ENCODE data around the gene ITPR1. TPM values are rescaled to one million over a fixed set of nuclear protein-coding genes. Genes with fewer than 3 reads are reported as not detected.
"Not testable (repeated sequence)": the region's sequence is repeated elsewhere in the genome, so short reads cannot be mapped to it uniquely, and the experiment has no call there.

The ITPR1 gene
- total RNA-seq, 1 experiment from 2014 or later, result 17.1 TPM

DNA sequence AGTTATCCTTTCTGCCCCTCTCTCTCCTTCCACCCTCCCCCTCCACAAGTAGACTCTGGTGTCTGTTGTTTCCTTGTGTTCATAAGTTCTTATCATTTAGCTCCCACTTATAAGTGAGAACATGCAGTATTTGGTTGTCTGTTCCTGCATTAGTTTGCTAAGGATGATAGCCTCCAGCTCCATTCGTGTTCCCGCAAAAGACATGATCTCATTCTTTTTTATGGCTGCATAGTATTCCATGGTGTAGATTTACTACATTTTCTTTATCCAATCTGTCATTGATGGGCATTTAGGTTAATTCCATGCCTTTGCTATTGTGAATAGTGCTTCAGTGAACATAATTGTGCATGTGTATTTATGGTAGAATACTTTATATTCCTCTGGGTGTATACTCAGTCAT, 97.7 kb downstream of the ITPR1 start:
- DNase-seq; H3K4me1 ChIP-seq; H3K36me3 ChIP-seq; H3K27ac ChIP-seq; H3K4me3 ChIP-seq; H3K9me3 ChIP-seq (replicated peaks); H3K27me3 ChIP-seq: not testable (repeated sequence)

DNA sequence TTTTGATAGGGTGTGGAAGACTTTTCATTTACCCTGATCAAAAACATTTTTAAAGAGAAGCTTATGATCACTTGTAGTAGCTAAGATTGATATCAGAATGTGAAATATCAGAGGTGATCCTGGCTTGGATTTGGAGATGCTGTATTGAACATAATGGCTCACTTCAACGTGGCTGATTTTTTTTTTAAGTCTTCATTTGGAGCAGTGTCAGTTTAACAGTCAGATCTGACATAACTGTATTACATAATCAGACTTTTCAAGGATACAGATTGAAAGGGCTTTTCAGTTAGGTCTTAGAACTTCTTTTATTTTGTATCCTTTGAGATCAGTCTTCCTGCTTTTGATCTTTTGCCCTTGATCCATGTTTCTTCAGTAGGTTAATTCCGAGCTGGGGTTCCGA, 98.5 kb downstream of the ITPR1 start:
- peaks cover 9% of the 10 kb centered on the region for H3K4me1 ChIP-seq
- H3K9me3 ChIP-seq (replicated peaks), result no peaks in the 10 kb centered on the region; the same call in 1 of the 2 replicates
- no peaks in the 10 kb centered on the region for H3K36me3 ChIP-seq
- no peak for DNase-seq
- H3K4me3 ChIP-seq, result no peak overlapping the region
- no peak overlapping the region for H3K27ac ChIP-seq
- H3K27me3 ChIP-seq, result no peaks in the 10 kb centered on the region

DNA sequence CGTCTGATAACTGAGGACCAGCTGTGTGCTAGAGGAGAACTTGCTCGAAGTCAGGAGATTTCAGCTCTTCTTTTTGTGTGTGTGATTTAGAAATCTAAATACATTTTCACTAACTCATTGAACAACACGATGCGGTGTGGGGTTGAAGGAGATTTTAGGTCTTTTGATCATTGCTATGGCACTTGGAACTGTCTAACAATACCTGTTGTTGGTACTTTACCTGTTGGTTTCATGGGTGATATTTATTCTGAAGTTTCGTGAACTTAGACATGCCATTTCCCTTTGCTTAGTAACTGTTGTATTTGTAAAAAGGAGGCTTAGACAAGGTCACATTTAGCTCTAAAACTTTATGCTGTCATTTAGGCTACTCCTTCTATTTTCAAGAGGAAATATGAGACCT, 99.9 kb downstream of the ITPR1 start:
- Histone ChIP-seq H3K4me1 (peaks cover 13% of the 10 kb centered on the region), H3K27ac (no peak overlapping the region), H3K27me3 (no peaks in the 10 kb centered on the region), H3K4me3 (no peak overlapping the region), H3K36me3 (no peaks in the 10 kb centered on the region), H3K9me3 (replicated peaks) (no peaks in the 10 kb centered on the region; the same call in 1 of the 2 replicates)
- DNase-seq, result no peak

DNA sequence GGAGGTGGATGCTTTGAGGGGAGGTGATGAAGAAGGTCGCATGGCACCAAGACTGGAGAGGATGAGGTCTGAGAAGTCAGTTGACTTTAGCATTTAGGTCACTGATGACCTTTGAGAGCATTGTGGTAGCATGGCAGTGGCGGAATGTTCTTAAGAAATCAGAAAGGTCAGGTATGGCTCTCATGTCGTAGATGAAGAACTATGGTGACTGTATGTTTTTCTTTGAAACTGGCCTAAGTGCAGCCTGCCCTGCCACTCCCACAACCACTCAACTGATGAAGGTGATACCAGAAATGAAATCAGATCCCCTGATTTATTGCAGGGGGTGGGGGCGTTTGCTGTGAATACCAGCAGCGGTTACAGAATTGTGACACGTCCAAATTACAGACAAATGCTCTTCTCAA, 102.6 kb downstream of the ITPR1 start:
- Histone ChIP-seq H3K9me3 (replicated peaks) (peaks cover 3% of the 10 kb centered on the region; the same call in 1 of the 2 replicates), H3K27me3 (no peaks in the 10 kb centered on the region), H3K36me3 (no peaks in the 10 kb centered on the region), H3K4me1 (peaks cover 15% of the 10 kb centered on the region), H3K27ac (no peak overlapping the region), H3K4me3 (no peak overlapping the region)
- DNase-seq, result peak in 1 of 2 experiments; percentile 6

DNA sequence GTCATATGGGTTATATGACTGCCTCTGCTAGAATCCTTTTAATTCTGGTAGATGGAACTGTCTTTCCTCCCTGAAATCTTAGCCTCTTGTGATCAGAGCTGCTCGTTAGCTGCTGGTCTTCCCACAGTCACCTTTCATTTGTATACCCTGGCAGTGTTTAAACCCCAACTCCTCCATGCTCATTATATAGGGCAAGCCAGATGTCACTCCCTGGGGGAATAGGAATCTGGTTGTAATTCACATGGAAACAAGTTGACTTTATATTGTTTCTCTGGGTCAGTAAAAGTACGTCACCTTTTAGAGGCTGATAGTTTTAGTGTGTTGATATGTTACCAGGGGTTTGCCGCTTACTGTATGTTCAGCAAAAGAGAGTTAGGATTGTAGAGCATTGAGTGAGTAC, 103.5 kb downstream of the ITPR1 start:
- Histone ChIP-seq H3K27me3 (no peaks in the 10 kb centered on the region), H3K36me3 (no peaks in the 10 kb centered on the region), H3K9me3 (replicated peaks) (peaks cover 3% of the 10 kb centered on the region; the same call in 1 of the 2 replicates), H3K4me3 (no peak overlapping the region), H3K4me1 (peaks cover 16% of the 10 kb centered on the region), H3K27ac (no peak overlapping the region; the same call in 1 of the 2 replicates)
- peak; percentile 38 to 69 for DNase-seq

DNA sequence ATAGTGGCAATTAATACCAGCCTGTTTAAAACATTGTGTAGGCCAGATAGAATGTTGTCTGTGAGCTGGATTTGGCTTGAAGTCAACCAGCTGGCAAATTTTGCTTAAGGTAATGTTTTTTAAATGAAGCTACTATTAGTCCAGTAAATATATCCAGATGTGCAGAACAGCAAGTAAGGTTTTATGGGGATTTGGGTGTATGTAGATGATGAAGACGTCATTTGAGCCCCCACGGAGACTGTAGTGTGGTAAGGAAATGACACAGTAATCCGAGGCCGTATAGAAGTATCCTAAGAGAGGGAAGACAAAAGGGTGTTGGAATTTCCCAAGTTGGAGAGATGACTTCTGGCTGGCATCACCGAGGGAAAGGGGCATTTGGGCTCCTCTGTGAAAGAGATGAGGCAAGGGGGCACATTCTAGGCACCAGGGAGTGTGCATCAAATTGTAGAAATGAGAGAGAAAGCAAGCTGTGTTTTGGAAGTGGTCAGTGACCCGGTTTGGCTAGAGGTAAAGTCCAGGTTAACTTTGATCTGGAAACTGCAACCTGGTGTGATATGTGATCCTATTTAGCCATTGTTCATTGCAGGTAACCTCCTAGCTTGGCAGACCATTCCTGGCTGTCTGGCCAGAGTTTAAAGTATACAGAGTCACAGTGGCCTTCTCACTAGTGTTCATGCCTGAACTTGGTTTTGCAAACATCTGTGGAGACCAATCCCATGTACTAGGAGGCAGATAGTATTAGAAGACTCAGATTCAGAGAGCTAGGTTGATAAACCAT, 104.2 kb downstream of the ITPR1 start:
- Histone ChIP-seq H3K4me3 (no peak overlapping the region), H3K36me3 (no peaks in the 10 kb centered on the region), H3K9me3 (replicated peaks) (0 out of 2 replicates have a peak, but pooled peaks cover 3% of the 10 kb centered on the region), H3K27ac (no peak overlapping the region), H3K27me3 (no peaks in the 10 kb centered on the region), H3K4me1 (peaks cover 16% of the 10 kb centered on the region)
- peak in 1 of 2 experiments; percentile 18 for DNase-seq

DNA sequence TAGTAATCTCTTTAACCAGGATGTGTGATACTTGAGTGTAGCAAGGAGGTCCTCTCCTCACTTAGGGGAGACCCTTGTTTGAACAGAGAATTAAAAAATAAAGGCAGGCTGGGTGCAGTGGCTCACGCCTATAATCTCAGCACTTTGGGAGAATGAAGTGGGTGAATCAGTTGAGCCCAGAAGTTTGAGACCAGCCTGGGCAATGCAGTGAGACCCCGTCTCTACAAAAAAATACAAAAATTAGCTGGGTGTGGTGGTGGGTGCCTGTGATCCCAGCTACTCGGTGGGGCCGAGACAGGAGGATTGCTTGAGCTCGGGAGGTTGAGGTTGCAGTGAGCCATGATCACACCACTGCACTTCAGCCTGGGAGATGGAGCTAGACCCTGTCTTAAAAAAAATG, 105.1 kb downstream of the ITPR1 start:
- H3K36me3 ChIP-seq; DNase-seq; H3K9me3 ChIP-seq (replicated peaks); H3K27ac ChIP-seq; H3K4me3 ChIP-seq; H3K27me3 ChIP-seq: not testable (repeated sequence)
- peaks cover 16% of the 10 kb centered on the region for H3K4me1 ChIP-seq

DNA sequence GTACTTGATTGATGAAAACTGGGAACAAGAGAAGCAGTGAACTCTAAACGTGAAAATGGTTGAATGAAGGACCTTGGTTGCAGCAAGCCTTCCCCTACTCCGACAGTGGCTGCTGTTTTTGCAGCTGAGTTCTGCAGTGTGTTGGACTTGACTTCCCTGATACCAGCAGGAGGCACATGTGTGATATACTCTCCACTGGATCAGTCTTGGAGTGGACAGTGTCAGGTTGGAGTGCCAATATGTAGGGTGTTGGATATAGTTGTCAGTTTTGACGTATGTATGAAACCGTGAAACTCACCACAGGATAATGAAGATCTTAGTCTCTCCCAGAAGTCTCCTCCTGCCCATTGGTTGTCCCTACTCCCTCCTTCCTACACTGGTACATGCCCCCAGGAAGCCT, 106.5 kb downstream of the ITPR1 start:
- no peaks in the 10 kb centered on the region for H3K36me3 ChIP-seq
- no peak for DNase-seq
- 0 out of 2 replicates have a peak, but pooled peaks cover 3% of the 10 kb centered on the region for H3K9me3 ChIP-seq (replicated peaks)
- H3K27me3 ChIP-seq, result no peaks in the 10 kb centered on the region
- H3K4me3 ChIP-seq, result no peak overlapping the region
- H3K27ac ChIP-seq, result no peak overlapping the region
- H3K4me1 ChIP-seq, result peaks cover 16% of the 10 kb centered on the region

DNA sequence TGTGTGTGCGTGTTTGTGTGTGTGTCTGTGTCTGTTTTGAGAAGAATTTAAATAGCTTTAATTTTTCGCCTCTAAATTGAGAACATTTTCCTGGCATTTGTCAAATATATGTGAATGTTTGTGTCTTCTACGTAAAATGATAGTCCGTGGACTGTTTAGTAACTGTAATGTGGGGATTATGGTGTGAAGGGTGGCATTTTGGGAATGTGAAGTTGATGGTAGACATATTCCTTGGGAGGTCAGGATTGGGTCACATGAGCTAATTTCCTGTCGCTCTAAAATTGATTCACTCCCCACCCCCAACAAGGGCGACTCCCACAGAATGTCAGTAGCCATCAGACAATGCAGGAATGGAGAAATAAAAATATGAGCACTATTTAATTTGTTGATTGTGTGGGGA, 107.3 kb downstream of the ITPR1 start:
- Histone ChIP-seq H3K36me3 (no peaks in the 10 kb centered on the region), H3K9me3 (replicated peaks) (0 out of 2 replicates have a peak, but pooled peaks cover 3% of the 10 kb centered on the region), H3K27ac (no peak overlapping the region), H3K4me3 (no peak overlapping the region), H3K4me1 (peaks cover 16% of the 10 kb centered on the region), H3K27me3 (no peaks in the 10 kb centered on the region)
- DNase-seq, result peak; percentile 7 to 13

DNA sequence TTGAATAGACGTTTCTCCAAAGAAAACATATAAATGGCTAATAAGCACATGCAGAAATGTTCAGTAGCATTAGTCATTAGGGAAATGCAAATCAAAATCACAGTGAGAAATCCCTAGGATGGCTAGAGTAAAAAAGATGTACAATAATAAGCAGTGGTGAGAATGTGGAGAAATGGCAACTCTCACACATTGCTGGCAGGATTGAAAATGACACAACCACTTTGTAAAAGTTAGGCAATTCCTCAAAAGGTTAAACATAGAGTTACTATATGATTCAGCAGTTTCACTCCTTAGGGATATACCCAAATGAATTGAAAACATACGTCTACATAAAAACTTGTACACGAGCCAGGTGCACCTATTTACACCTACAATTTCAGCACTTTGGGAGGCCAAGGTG, 108.7 kb downstream of the ITPR1 start:
- H3K27me3 ChIP-seq, result no peaks in the 10 kb centered on the region
- peaks cover 5% of the 10 kb centered on the region for H3K4me1 ChIP-seq
- no peaks in the 10 kb centered on the region for H3K36me3 ChIP-seq
- no peak for DNase-seq
- H3K4me3 ChIP-seq, result no peak overlapping the region
- H3K9me3 ChIP-seq (replicated peaks), result 0 out of 2 replicates have a peak, but pooled peaks cover 3% of the 10 kb centered on the region
- H3K27ac ChIP-seq, result no peak overlapping the region

DNA sequence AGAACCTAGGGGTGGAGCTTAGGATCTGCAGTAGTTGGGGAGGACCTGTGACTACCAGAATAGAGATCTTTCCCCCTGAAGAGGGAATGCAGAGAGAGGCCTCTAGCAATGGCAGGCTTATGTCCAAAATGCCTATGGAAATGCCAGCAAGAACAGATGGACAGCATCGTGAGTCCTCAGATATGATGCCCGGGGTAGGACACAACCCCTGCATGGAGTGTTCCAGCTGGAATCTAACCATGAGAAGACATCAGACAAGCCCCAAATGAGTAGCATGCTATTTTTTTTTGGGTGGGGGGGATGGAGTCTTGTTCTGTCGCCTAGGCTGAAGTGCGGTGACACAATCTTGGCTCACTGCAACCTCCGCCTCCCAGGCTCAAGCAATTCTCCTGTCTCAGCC, 111.5 kb downstream of the ITPR1 start:
- Histone ChIP-seq H3K27ac (no peak overlapping the region), H3K9me3 (replicated peaks) (0 out of 2 replicates have a peak, but pooled peaks cover 3% of the 10 kb centered on the region), H3K27me3 (no peaks in the 10 kb centered on the region), H3K4me1 (peaks cover 4% of the 10 kb centered on the region; the same call in 1 of the 2 replicates), H3K36me3 (no peaks in the 10 kb centered on the region), H3K4me3 (no peak overlapping the region)
- DNase-seq, result no peak

DNA sequence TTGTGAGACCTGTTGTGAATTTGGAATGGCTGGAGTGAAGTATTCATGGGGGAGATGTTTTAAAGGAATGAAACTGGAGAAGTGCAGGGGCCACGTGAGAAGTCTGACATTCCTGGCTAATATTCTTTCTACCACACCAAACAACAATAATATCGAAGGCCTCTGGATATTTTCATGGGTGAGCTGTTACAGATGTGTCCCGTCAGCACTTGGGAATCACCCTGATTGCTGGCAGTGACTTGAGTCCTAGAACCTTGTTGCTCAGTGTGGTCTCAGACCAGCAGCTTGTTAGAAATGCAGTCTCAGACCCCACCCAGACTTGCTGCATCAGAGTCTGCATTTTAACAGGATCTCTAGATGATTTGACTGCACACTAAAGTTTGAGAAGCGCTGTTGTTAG, 113.8 kb downstream of the ITPR1 start:
- no peaks in the 10 kb centered on the region for H3K27me3 ChIP-seq
- no peaks in the 10 kb centered on the region for H3K4me1 ChIP-seq
- H3K36me3 ChIP-seq, result no peaks in the 10 kb centered on the region
- H3K27ac ChIP-seq, result no peak overlapping the region
- H3K4me3 ChIP-seq, result no peak overlapping the region
- no peak for DNase-seq
- H3K9me3 ChIP-seq (replicated peaks), result no peaks in the 10 kb centered on the region

DNA sequence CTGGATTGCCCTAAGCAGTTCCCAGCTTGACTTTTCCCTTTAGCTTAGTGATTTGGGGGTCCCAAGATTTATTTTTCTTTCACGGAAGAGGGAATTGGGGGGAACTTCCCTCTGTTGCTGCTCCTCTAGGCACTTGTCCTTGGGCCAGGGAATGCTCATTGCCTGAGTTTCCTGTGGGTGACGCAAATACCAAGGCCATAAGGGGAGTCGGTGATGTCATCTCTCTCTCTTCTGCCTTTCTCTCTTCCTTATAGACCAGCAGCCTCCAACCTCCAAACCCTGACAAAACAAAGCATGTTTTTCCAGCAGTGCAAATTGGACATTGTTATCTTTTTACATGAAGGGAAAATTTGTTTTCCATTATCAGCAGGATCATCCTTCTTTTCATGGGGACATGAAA, 120.2 kb downstream of the ITPR1 start:
- no peak overlapping the region for H3K4me3 ChIP-seq
- no peak for DNase-seq
- H3K9me3 ChIP-seq (replicated peaks), result no peaks in the 10 kb centered on the region
- H3K4me1 ChIP-seq, result no peaks in the 10 kb centered on the region
- H3K36me3 ChIP-seq, result no peaks in the 10 kb centered on the region
- no peak overlapping the region for H3K27ac ChIP-seq
- H3K27me3 ChIP-seq, result no peaks in the 10 kb centered on the region

DNA sequence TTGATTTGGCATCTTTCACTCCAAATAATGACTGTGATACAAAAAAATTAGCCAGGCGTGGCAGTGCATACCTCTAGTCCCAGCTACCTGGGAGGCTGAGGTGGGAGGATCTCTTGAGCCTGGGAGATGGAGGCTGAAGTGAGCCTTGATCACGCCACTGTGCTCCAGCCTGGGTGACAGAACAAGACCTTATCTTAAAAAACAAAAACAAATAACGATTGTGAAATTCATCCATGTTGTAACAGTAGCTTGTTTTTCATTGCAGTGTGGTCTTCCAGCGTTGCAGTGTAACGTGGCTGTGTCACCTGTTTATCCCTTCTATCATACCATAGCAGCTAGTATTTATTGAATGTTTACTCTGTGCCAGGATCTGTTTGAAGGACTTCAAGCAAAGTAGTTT, 120.9 kb downstream of the ITPR1 start:
- Histone ChIP-seq H3K4me3 (no peak overlapping the region), H3K27me3 (no peaks in the 10 kb centered on the region)

DNA sequence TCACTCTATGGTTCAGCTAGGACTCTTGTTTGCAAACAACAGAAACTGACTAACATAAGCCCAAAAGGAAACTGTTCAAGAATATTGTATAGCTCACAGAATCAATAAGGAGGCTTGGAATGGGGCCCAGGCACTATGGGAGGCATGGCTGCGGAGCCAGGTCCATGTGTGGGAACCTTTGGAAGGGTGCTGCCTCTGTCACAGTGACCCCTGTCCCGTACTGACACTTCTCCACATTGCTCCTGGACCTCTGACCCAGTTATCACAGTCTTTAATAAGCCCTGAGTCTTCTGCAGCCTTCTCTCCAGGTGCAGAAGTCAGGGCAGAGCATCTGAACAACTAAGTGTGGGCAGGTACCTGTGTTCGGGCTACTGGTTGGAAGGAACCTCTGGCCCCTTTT, 121.8 kb downstream of the ITPR1 start:
- Histone ChIP-seq H3K9me3 (replicated peaks) (no peaks in the 10 kb centered on the region), H3K36me3 (no peaks in the 10 kb centered on the region), H3K27me3 (no peaks in the 10 kb centered on the region), H3K4me3 (no peak overlapping the region), H3K27ac (no peak overlapping the region), H3K4me1 (no peaks in the 10 kb centered on the region)
- no peak for DNase-seq

More for the DNA sequence above, 120.9 kb downstream of the ITPR1 start:
- H3K9me3 ChIP-seq (replicated peaks), result no peaks in the 10 kb centered on the region
- no peak overlapping the region for H3K27ac ChIP-seq
- no peaks in the 10 kb centered on the region for H3K36me3 ChIP-seq
- no peaks in the 10 kb centered on the region for H3K4me1 ChIP-seq
- DNase-seq, result no peak

DNA sequence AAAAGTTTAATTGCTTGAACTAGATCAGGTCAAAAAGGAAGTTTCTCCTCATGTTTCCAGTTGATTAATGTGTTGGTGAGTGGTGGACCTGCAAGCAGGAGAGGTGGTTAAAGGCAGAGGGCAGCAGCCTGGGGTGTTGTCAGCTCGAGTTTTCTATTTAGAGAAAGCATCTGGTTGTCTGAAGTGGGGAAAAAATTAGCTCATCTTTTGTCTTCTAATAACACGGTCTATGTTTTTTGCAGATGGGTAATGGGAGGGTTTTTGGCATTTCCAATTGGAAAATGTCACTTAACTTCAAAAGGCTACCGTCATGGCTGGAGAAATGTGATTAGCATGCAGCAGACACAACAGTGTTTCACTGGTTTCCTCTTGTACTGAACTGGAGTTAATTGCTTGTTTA, 122.6 kb downstream of the ITPR1 start:
- Histone ChIP-seq H3K36me3 (no peaks in the 10 kb centered on the region), H3K27ac (no peak overlapping the region), H3K9me3 (replicated peaks) (no peaks in the 10 kb centered on the region), H3K4me3 (no peak overlapping the region), H3K4me1 (no peaks in the 10 kb centered on the region), H3K27me3 (no peaks in the 10 kb centered on the region)
- no peak for DNase-seq
